ENCODE results near the gene PLA2G4F. TPM values are rescaled to one million over a fixed set of nuclear protein-coding genes. Genes with fewer than 3 reads are reported as not detected.

The PLA2G4F gene
- total RNA-seq, 1 donor from 2014 or later: not detected

DNA sequence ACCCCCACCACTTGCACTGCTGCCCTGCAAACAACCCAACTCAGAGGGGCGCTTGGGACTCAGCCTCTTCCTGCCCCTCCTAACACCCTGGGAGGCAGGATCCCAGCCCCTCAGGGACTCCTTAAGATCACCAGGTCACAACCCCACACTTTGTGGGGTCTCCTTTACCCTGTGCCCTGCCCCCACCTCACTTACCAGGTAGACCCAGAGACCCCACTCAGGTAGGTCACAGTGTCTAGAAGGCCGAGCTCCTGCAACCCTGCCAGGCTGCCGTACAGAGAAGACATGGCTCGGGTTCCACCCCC is 9.1 kb downstream of the PLA2G4F start:
- Mint-ChIP-seq H3K9me3 (ENCODE audit: unreplicated experiment) (no peaks in the 10 kb centered on the region), H3K4me1 (ENCODE audit: unreplicated experiment) (no peaks in the 10 kb centered on the region), H3K27ac (ENCODE audit: unreplicated experiment) (no peak overlapping the region), H3K36me3 (ENCODE audit: unreplicated experiment) (no peaks in the 10 kb centered on the region), H3K27me3 (ENCODE audit: unreplicated experiment) (peaks cover 16% of the 10 kb centered on the region), H3K4me3 (ENCODE audit: unreplicated experiment) (no peak overlapping the region)
- TF ChIP-seq, protein P1, sequence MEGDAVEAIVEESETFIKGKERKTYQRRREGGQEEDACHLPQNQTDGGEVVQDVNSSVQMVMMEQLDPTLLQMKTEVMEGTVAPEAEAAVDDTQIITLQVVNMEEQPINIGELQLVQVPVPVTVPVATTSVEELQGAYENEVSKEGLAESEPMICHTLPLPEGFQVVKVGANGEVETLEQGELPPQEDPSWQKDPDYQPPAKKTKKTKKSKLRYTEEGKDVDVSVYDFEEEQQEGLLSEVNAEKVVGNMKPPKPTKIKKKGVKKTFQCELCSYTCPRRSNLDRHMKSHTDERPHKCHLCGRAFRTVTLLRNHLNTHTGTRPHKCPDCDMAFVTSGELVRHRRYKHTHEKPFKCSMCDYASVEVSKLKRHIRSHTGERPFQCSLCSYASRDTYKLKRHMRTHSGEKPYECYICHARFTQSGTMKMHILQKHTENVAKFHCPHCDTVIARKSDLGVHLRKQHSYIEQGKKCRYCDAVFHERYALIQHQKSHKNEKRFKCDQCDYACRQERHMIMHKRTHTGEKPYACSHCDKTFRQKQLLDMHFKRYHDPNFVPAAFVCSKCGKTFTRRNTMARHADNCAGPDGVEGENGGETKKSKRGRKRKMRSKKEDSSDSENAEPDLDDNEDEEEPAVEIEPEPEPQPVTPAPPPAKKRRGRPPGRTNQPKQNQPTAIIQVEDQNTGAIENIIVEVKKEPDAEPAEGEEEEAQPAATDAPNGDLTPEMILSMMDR (IDR thresholded peaks at IDR 0.05): no peak
- no peak for DNase-seq (ENCODE audit: extremely low spot score, unreplicated experiment)

DNA sequence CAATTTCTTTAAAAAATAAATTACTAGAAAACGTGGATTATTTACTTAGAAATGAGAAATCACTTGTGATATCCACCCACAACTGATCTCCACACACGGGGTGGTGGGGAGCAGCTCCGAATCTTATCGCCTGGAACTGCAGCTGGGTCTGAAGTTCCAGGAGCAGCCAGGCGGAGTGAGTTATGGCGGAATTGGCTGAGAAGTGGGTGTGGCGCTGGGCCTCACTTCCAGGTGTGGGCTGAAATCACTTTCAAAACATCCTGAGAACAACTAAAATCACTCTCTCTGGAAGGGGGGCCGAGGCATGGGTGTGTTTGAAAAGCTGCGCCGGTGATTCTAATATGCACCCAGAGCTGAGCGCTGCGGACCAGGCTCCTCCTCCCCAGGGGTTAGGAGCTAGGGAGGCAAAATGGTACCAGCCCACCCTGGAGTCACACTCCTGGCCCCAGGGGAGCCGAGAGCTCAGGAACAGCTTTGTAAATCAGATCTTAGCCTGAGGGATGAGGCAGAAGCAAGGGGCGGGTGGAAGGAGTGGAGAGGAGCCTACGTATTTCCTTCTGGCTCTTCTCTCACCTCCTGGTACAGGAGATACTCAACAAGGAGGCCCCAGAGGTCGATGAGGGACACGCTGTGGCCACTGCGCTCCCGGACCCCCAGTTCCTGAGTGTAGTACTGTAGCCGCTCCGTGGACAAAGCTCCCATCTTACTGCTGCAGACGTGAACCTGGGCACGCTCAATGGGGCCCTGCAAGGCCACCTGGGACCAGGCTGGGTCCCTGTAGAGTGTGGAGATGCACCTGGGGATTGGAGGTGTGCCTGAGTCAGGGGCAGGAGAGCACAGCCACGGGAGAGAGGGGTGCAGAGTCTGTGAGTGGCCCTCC is 9.6 kb downstream of the PLA2G4F start:
- Mint-ChIP-seq H3K36me3 (ENCODE audit: unreplicated experiment) (no peaks in the 10 kb centered on the region), H3K27me3 (ENCODE audit: unreplicated experiment) (peaks cover 16% of the 10 kb centered on the region), H3K4me1 (ENCODE audit: unreplicated experiment) (no peaks in the 10 kb centered on the region), H3K9me3 (ENCODE audit: unreplicated experiment) (no peaks in the 10 kb centered on the region), H3K27ac (ENCODE audit: unreplicated experiment) (no peak overlapping the region), H3K4me3 (ENCODE audit: unreplicated experiment) (no peak overlapping the region)
- TF ChIP-seq, protein P1 (IDR thresholded peaks at IDR 0.05): no peak
- DNase-seq (ENCODE audit: extremely low spot score, unreplicated experiment): no peak

- DNase-seq (ENCODE audit: extremely low spot score, unreplicated experiment): no peak
- Mint-ChIP-seq H3K9me3 (ENCODE audit: unreplicated experiment) (no peaks in the 10 kb centered on the region), H3K4me1 (ENCODE audit: unreplicated experiment) (no peaks in the 10 kb centered on the region), H3K4me3 (ENCODE audit: unreplicated experiment) (no peak overlapping the region), H3K27me3 (ENCODE audit: unreplicated experiment) (peaks cover 19% of the 10 kb centered on the region), H3K27ac (ENCODE audit: unreplicated experiment) (no peak overlapping the region), H3K36me3 (ENCODE audit: unreplicated experiment) (no peaks in the 10 kb centered on the region)
- TF ChIP-seq, protein P1 (IDR thresholded peaks at IDR 0.05): no peak
Measured at GRCh38 chr15:42145546-42146455, 10.6 kb downstream of the PLA2G4F start.

GRCh38 chr15:42144841-42145375 is 11.5 kb downstream of the PLA2G4F start:
- Mint-ChIP-seq H3K27ac (ENCODE audit: unreplicated experiment) (no peak overlapping the region), H3K4me3 (ENCODE audit: unreplicated experiment) (no peak overlapping the region), H3K36me3 (ENCODE audit: unreplicated experiment) (no peaks in the 10 kb centered on the region), H3K27me3 (ENCODE audit: unreplicated experiment) (peaks cover 22% of the 10 kb centered on the region), H3K4me1 (ENCODE audit: unreplicated experiment) (no peaks in the 10 kb centered on the region), H3K9me3 (ENCODE audit: unreplicated experiment) (no peaks in the 10 kb centered on the region)
- TF ChIP-seq, protein P1 (IDR thresholded peaks at IDR 0.05): no peak
- DNase-seq (ENCODE audit: extremely low spot score, unreplicated experiment): no peak
